ENCODE measurements around the gene HMG20A. TPM values are rescaled to one million over a fixed set of nuclear protein-coding genes. Genes with fewer than 3 reads are reported as not detected.

The HMG20A gene
- total RNA-seq, 1 experiment from 2014 or later: 54.0 TPM

DNA sequence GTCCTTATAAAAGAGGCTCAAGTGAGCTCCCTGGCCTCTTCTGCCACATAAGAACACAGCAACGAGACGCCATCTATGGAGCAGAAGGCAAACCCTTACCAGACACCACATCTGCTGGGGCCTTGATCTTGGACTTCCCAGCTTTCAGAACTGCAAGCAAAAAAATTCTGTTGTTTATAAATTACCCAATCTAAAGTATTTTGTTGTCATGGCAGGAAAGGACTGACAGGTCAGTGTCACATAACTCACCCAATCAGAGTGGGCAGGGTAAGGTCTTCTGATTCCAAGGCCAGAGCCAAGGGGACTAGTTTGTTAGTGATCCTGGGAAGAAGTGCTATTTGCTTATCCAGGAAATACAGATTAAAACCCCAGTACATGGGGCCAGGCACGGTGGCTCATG, 98.9 kb downstream of the HMG20A start:
- POLR2A ChIA-PET: no interaction called here
- Histone ChIP-seq H3K4me1 (ENCODE audit: control insufficient read depth, insufficient read depth, low read length) (no peaks in the 10 kb centered on the region), H3K4me3 (ENCODE audit: low read depth in 2 of 2, low read length in 2 of 2) (no peak overlapping the region), H3K36me3 (ENCODE audit: control insufficient read depth, insufficient read depth, low read length) (no peaks in the 10 kb centered on the region), H3K27ac (ENCODE audit: low read length) (no peak overlapping the region), H3K9me3 (ENCODE audit: control insufficient read depth, insufficient read depth, low read depth, low read length) (no peaks in the 10 kb centered on the region), H3K27me3 (ENCODE audit: control insufficient read depth, insufficient read depth, low read length) (no peaks in the 10 kb centered on the region)
- in situ Hi-C loops (cut with HindIII; ENCODE audit: low pct_unique_long_range_greater_than_20kb, low sequenced_read_pairs) (no loop called here), intact Hi-C loops (cut with micrococcal nuclease; ENCODE audit: unreplicated experiment) (no loop called here)
- no TSS peak for BruUV-seq (replicated peaks)
- no peak for TF ChIP-seq TCF7L2 (IDR thresholded peaks at IDR 0.05; ENCODE audit: low read depth, low read length)
- TF ChIP-seq, protein P1, sequence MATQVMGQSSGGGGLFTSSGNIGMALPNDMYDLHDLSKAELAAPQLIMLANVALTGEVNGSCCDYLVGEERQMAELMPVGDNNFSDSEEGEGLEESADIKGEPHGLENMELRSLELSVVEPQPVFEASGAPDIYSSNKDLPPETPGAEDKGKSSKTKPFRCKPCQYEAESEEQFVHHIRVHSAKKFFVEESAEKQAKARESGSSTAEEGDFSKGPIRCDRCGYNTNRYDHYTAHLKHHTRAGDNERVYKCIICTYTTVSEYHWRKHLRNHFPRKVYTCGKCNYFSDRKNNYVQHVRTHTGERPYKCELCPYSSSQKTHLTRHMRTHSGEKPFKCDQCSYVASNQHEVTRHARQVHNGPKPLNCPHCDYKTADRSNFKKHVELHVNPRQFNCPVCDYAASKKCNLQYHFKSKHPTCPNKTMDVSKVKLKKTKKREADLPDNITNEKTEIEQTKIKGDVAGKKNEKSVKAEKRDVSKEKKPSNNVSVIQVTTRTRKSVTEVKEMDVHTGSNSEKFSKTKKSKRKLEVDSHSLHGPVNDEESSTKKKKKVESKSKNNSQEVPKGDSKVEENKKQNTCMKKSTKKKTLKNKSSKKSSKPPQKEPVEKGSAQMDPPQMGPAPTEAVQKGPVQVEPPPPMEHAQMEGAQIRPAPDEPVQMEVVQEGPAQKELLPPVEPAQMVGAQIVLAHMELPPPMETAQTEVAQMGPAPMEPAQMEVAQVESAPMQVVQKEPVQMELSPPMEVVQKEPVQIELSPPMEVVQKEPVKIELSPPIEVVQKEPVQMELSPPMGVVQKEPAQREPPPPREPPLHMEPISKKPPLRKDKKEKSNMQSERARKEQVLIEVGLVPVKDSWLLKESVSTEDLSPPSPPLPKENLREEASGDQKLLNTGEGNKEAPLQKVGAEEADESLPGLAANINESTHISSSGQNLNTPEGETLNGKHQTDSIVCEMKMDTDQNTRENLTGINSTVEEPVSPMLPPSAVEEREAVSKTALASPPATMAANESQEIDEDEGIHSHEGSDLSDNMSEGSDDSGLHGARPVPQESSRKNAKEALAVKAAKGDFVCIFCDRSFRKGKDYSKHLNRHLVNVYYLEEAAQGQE (IDR thresholded peaks at IDR 0.05; ENCODE audit: insufficient read depth in 1 of 2, low read depth in 2 of 2, low read length in 1 of 2): no peak
- CTCF ChIA-PET: no interaction called here
- no peak for ATAC-seq
- DNase-seq (ENCODE audit: low read depth, low spot score): no peak

DNA sequence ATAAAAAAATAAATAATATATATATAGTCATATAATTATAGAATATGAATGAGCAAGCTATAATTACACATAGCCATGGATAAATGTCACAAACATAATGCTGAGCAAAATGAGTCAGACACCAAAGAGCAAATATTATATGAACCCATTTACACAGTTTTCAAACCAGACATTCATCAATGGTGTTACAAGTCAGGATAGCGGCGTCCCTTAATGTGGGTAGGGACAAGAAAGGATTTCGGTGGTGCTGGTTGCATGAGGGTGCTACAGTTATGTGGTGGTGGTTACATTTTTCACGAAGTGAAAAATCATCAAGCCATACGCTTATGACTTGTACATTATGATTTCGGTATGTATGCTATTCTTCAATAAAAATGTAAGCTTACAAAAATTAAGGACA, 100.5 kb downstream of the HMG20A start:
- intact Hi-C loops (cut with micrococcal nuclease; ENCODE audit: unreplicated experiment): no loop called here
- ATAC-seq: no peak
- DNase-seq (ENCODE audit: low read depth, low spot score): no peak
- H3K4me1 ChIP-seq (ENCODE audit: control insufficient read depth, insufficient read depth, low read length): no peaks in the 10 kb centered on the region
- TF ChIP-seq, protein P2, sequence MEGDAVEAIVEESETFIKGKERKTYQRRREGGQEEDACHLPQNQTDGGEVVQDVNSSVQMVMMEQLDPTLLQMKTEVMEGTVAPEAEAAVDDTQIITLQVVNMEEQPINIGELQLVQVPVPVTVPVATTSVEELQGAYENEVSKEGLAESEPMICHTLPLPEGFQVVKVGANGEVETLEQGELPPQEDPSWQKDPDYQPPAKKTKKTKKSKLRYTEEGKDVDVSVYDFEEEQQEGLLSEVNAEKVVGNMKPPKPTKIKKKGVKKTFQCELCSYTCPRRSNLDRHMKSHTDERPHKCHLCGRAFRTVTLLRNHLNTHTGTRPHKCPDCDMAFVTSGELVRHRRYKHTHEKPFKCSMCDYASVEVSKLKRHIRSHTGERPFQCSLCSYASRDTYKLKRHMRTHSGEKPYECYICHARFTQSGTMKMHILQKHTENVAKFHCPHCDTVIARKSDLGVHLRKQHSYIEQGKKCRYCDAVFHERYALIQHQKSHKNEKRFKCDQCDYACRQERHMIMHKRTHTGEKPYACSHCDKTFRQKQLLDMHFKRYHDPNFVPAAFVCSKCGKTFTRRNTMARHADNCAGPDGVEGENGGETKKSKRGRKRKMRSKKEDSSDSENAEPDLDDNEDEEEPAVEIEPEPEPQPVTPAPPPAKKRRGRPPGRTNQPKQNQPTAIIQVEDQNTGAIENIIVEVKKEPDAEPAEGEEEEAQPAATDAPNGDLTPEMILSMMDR (IDR thresholded peaks at IDR 0.05): no peak
- TF ChIP-seq, protein P1 (IDR thresholded peaks at IDR 0.05; ENCODE audit: insufficient read depth in 1 of 2, low read depth in 2 of 2, low read length in 1 of 2): no peak
- TF ChIP-seq TCF7L2 (IDR thresholded peaks at IDR 0.05; ENCODE audit: low read depth, low read length): no peak
- TF ChIP-seq POLR2AphosphoS5 (IDR thresholded peaks at IDR 0.05; ENCODE audit: low read depth, low read length): no peak
- TF ChIP-seq SIN3A (IDR thresholded peaks at IDR 0.05; ENCODE audit: borderline replicate concordance, insufficient read depth, low read depth, low read length): no peak
- in situ Hi-C loops (cut with HindIII; ENCODE audit: low pct_unique_long_range_greater_than_20kb, low sequenced_read_pairs): no loop called here
- ChIA-PET POLR2A (no interaction called here), CTCF (no interaction called here)
- no peak overlapping the region for H3K27ac ChIP-seq (ENCODE audit: low read length)
- no peaks in the 10 kb centered on the region for H3K9me3 ChIP-seq (ENCODE audit: control insufficient read depth, insufficient read depth, low read depth, low read length)
- no peaks in the 10 kb centered on the region for H3K36me3 ChIP-seq (ENCODE audit: control insufficient read depth, insufficient read depth, low read length)
- no TSS peak for BruUV-seq (replicated peaks)
- no peaks in the 10 kb centered on the region for H3K27me3 ChIP-seq (ENCODE audit: control insufficient read depth, insufficient read depth, low read length)
- H3K4me3 ChIP-seq (ENCODE audit: low read depth in 2 of 2, low read length in 2 of 2): no peak overlapping the region

Data from Panc1 (cell line).